ENCODE measurements around the gene CCHCR1.

Gene CCHCR1

DNA sequence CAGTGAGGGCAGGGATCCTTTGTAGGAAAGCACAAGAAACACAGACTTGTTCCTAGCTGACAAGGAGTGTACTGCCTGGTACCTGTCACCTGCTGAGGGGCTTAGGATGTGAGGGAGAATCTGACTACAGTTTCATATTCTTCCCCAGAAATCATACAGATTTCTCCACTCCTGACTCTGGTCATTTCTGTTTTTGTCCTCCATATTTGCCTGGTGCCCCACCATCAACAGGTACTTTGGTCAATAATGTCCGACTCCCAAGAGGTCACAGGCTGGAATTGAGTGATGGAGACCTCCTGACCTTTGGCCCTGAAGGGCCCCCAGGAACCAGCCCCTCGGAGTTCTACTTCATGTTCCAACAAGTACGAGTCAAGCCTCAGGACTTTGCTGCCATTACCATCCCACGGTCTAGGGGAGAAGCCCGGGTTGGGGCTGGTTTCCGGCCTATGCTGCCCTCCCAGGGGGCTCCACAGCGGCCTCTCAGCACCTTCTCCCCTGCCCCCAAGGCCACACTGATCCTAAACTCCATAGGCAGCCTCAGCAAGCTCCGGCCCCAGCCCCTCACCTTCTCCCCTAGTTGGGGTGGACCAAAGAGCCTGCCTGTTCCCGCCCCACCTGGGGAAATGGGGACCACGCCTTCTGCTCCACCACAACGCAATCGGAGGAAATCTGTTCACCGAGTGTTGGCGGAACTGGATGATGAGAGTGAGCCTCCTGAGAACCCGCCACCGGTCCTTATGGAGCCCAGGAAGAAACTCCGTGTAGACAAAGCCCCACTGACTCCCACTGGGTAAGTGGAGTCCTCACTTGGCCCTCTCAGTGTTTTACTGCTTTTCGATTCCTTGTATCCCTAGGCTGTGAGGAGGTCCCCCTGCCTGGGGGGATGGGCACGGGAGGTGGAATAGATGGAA is 3.9 kb upstream of the CCHCR1 start:
- no peak for DNase-seq

DNA sequence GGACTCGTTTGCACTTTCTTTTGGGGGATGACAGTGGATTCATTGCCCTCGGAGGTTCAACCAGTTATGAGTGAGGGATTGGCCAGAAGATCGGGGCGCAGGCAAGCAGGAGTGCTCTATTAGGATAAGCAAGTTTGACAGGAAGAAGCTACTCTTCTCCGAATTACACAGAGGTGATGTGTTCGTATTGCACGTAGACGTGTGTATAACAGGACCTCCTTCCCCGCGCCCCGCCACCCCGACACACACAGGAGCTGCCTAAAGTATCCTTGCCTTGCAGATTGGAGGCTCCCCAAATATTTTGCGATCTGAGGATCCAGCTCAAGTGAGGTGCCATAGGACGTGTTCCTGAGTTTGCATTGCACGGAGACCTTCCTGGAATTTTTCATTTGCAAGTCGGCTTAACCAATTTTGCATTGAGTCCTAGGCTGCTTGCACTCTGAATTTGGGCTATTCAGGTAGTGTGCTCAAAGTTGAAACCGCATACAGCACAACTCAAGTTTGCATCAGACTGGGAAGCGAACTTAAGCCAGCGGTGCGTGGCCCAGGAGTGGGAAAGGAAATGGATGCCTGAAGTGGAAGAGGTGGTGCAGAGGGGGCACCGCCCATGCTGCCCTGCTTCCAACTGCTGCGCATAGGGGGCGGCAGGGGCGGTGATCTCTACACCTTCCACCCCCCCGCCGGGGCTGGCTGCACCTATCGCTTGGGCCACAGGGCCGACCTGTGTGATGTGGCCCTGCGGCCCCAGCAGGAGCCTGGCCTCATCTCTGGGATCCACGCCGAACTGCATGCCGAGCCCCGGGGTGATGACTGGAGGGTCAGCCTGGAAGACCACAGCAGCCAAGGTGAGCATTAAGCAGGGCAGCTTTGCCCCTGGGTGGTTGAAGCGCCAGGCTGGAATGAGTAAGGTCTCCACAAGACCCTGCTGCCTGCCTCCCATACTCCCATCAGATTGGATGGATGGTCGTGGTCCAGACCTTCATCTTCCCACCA is 1.6 kb upstream of the CCHCR1 start:
- DNase-seq: no peak

DNA sequence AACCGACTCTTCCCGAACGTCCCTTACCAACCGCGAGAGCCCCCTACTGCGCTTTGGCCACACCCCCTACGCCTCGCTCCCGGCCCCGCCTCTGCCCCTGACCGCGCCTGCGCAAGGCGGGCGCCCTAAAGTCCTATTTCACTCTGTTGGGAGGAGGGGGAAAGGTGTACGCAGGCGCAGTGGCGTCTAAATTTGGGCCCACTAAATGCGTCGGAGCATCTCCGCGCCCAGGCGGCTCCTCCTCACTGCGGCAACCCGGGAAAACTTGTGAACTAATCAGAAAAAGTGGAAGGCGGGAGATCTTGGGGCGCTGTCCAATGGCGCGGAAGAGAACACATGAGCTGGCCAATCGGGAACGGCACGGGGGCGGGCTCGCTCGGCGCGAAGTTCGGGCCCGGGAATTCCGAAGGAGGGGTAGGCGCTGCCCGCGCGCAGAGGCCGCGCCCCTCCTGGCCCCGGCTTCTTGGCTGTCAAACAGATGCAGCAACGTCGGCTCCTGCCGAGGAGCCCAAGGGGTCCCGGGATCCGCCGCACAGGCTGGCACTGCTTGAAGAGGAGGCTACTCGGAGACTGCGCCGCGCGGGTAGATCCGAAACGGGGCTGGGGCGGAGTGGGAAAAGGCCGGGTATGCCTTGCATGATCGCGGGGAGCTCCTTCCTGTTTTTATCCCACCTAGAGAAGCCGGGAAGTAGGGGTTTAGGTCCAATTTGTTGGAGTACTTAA is 699 bp upstream of the CCHCR1 start, which contains the start of gene TCF19:
TCF19 (plus strand) TSS at position 450 of the 723 bp plus-strand sequence. CDS start 881 bp downstream, outside the sequence.
- DNase-seq: peak; percentile 99

DNA sequence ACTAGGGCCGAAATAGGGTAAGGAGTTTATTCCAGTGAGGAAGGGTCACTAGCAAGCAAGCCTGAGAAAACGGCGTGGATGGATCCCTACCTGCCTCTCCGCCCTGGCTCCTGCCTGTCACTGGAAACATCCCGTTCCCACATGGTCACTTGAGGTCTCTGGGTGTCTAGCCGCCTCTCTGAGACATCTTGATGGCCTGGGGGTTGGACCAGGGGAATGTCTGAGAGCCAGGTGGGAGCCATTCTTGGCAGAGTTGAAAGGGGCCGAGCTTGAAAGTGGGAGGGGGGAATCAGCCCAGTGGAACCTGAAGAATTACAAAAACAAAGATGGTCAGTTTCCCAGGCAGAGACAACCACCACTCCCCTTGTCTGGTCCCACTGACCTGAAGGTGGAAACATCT is 961 bp downstream of the CCHCR1 start:
- no peak for DNase-seq

DNA sequence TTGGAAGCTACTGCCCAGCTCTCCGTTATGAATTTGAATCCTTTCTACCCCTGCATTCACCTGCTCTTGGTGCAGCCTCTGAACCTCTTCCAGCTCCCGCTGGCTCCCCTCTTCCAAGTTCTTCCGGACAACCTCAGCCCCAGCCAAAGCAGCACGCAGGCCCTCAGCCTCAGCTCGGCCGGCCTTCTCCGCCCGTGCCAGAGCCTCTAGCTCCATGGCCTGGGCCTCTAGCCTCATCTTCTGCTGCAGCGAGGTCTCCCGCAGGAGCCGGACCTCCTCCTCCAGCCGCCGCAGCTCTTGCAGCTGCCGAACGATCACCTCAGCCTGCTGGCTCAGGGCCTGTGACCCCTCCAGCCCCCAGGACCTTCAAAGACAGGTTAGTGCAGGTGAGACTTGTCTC is 3.2 kb downstream of the CCHCR1 start:
- no peak for DNase-seq

DNA sequence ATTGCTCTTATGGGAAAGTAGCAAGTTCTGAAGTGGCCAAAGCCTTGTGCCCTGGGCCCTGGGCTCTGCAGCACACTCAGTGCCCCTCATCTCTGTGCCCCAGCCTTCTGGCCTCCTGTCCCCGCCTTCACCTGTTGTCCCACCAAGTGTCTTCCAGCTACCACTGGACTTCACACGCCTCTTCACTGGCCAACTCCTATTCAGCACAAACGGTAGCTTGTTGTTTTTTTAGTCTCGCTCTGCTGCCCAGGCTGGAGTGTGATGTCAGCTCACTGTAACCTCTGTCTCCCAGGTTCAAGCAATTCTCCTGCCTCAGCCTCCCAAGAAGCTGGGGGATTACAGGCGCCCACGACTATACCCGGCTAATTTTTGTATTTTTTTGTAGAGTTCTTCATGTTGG is 4.8 kb downstream of the CCHCR1 start:
- no peak for DNase-seq

DNA sequence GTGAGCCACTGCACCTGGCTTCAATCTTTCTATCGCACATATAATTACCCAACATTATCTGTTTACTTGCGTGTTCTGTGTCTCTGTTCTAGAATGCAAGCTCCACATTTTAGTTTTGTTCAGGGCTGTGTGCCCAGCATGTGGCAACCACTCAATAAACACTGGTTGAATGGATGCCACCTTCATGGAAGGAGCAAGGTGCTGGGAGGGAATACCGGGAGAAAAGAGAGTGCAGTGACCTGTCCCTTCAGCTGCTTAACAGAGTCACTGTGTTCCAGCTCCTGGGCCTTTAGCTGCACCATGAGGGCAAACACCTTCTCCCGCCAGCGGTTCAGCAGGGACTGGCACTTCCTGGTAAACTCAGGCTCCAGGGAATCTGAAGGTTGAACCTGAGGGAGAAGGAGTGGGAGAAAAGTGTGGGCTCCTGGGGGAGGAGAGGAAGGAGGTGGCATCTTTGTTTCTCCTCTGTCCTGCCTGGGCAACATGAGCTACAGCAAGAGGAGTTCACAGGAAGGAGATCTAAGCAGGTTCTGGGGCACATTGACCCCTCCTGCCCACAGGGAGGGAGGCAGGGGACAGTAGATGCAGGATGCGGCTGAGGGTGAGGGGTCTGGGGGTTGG is 7.7 kb downstream of the CCHCR1 start:
- no peak for DNase-seq

DNA sequence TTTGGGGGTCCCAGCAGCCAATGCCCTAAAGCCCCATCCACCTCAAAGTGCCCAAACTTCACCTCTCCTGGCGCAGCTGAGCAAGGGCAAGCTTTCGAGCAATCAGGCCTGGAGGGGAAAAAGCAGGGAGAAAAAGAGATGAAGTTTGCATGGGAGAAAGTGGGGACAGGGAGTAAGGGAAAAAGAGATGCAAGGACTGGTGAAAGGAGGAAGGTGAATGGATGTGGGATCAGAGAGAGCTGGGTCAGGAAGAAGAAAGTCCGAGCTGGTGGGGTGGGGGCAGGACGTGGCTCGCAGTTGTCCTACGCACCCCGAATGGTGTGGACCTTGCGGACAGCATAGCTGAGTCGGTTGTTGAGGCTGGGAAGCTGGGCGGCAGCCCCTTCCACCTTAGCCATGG is 12.2 kb downstream of the CCHCR1 start:
- no peak for DNase-seq

DNA sequence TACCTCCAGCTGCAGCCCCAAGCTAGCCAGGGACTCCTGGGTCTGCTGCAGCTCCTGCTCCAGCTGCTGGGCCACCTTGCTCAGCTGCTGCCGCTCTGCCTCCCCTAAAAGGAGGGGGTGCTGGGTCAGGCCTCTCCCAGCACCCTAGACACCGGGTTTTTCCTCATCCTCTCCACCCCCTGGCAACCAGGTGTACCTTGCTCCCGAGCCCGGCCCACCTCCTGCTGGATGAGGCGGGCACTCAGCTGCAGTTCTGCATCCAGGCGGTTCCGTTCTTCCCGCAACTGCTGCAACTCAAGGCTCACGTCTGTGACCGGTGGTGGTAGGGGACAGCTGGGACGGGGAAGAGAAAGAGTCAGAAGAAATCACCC is 12.6 kb downstream of the CCHCR1 start:
- DNase-seq: no peak

DNA sequence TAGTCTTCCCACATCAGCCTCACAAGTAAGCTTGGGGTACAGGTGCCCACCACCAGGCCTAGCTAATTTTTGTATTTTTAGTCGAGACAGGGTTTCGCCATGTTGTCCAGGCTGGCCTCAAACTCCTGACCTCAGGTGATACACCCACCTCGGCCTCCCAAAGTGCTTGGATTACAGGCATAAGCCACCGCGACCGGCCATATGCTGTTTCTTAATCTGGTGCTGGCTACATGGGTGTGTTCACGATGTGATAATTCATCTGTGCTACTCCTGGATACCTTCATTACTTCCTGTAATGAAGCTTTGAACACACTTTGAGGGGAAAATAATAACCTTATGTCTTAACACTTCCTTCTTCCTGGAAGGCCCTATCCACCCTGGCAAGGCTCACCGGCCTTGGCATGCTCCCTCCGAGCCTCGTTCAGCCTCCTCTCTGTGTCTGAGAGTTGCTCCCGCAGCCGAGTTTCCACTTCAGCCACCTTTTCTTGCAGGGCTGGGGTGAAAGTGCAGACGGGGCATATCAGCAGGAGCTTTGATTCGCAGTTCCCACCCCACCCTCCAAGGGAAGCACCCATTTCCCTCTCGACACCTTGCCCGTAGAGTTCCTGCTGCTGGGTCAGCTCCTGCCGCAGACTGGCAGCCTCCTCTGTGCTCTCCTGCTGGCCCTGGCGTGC is 13.2 kb downstream of the CCHCR1 start:
- DNase-seq: no peak

DNA sequence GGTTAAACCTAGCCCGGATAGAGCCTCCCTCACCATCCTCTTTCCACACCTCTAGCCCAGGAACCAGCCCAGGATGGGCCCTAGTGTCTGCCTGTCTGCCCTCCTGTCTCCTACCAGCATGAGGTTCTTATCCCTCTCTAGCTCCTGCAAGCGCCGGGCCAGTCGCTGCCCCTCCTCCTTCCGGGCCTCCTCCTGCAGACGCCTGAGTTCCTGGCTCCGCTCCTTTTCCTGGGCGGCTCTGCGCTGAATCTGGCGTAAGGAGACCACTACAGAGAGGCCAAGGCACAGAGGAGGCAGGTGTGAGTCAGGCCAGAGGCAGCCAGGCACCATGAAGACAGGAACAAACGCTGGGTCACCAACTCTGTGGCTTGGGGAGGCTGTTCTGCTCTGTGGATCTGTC is 14.5 kb downstream of the CCHCR1 start:
- DNase-seq: no peak

DNA sequence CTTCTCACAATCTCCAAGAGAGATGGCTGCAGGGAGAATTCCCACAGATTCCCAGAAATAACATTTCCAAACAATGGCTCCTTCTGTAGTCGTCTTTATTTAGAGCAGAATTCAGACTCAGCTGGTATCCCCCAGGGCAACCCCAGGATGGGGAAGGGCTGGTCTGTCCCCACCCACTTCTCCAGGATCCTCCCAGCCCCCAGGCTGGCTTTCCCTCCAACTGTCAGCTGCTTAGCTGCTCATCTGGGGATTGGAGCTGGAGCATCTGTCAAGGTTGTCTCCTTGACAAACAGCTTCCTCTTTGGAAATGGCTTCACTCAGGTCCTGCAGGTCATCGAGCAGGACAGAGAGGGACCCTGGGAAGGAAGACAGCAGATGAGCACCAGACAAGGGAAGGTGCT is 15.2 kb downstream of the CCHCR1 start:
- DNase-seq: no peak

DNA sequence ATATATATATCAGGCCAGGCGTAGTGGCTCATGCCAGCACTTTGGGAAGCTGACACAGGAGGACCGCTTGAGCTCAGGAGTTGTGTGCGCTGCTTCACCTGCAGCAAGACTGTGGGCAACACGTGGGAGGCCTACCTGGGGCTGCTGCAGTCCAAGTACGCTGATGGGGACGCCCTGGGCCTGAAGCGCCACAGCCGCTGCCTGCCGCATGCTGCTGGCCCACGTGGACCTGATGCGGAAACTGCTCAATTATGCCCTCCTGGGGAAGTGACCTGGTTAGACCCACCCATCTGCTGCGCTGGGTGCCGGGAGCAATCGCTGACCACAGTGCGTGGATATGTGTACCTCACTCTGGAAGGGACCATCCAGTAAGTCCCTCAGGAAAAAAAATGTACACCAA is 17.0 kb downstream of the CCHCR1 start:
- no peak for DNase-seq

DNA sequence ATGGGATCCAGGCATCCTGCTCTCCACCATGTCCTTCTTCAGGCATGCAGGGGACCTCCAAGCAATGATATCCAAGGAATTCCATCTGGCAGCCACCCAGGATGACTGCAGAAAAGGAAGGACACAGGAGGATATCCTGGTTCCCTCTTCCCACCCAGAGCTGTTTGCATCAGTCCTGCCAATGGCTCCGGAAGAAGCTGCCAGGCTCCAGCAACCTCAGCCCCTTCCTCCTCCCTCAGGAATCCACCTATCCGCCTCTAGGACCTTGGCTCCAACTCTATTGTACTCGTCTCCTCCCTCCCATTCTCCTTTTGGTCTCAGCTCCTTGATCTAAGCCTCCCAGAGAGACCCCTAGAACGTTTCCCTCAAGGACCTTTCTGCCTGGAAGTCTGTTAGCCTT is 18.0 kb downstream of the CCHCR1 start:
- DNase-seq: no peak

DNA sequence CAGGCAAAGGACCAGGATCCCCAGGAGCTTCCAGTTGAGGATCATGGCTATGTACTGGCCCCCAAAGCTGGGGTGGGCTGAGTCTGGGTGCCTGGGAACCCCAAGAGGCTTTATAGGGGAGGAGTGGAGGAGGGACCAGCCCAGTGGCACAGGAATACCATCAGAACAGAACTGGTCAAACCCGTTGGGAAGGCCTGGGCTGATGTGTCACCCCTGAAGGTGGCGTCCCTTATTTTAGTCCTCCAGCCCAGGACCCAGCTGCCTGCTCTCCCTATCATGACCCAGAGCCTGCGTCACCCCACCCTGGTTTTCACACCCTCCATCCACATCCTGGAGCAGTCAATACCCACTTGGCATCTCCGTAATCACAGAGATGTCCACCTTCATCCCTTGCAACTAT is 18.6 kb downstream of the CCHCR1 start, which contains the start of gene PSORS1C2:
PSORS1C2 (minus strand) TSS at position 85 of the 400 bp plus-strand sequence; CDS start at position 45, 40 bp downstream.
- no peak for DNase-seq

DNA sequence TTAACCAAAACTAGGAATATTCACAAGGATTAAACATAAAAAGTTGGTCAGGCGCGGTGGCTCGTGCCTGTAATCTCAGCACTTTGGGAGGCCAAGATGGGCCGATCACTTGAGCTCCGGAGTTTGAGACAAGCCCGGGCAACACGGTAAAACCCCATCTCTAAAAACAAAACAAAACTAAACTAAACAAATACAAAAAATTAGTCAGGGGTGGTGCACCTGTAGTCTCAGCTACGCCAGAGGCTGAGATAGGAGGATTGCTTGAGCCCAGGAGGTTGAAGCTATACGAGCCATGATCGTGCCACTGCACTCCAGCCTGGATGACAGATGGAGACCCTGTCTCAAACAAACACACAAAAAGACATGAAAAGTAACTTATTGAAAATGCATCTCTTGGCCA is 21.9 kb downstream of the CCHCR1 start:
- no peak for DNase-seq

DNA sequence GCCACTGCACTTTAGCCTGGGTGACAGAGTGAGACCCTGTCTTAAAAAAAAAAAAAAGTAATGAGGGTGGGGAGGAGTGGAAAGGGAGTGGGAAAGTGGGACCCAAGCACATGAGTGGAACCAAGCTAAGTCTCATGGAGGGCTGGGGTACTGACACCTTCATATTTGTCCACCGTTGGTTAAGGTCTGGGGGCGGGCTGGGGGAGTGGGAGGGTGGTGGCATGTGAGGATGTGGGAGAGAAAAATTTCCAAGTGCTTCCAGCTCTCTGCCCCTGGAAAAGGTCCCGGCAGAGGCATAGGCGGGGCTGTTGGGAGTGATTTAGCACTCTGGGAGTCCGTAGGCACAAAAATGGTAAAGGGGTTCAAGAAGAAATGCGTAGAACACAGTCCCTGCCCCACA is 24.8 kb downstream of the CCHCR1 start:
- DNase-seq: no peak

DNA sequence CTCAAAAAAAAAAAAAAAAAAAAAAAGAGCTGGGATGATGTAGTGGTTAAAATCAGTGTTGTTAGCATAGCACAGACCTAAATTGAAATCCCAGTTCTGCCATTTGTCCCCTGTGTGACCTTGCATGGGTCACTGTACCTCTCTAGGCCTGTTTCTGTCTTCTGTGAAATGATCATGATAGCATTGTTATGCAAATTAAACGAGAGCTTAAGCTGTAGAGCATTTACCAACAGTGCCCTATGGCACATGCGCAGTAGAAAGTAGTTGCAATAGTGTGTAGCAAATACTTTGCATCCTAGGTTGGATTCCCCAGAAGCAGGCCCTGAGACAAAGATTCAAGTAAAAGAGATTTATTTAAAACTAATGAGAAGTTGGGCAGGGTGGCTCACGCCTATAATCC is 26.0 kb downstream of the CCHCR1 start:
- no peak for DNase-seq

DNA sequence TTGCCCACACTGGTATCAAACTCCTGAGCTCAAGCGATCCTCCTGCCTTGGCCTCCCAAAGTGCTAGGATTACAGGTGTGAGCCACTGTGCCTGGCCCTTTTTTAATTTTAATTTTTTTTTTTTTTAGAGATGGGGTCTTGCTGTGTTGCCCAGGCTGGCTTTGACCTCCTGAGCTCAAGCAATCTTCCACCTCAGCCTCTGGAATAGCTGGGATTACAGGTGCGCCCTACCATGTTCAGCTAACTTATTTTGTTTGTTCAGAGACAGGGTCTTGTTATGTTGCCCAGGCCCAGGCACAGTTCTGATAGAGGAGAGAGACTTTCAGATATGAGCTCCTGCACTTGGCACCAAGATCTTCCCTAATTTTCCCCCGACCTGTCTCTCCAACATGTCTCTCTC is 26.9 kb downstream of the CCHCR1 start:
- DNase-seq: no peak

DNA sequence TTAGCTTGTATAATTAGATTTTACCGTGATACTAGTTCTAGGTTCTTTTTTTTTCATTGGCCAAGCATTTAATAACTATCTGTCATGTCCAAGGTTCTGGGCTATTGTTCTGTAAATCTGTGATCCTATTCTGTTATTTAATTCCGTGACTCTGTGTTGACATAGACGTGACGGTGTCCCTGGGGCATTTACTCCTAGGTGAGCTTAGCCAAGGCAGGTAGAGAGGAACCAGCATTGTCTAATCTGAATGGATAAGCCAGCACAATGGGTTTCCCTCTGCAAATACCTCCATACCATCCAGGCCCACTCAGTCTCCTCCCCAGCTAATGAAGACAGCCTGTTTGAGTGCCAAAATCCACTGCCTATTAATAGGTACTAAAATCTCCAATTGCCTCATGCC is 28.5 kb downstream of the CCHCR1 start:
- no peak for DNase-seq

DNA sequence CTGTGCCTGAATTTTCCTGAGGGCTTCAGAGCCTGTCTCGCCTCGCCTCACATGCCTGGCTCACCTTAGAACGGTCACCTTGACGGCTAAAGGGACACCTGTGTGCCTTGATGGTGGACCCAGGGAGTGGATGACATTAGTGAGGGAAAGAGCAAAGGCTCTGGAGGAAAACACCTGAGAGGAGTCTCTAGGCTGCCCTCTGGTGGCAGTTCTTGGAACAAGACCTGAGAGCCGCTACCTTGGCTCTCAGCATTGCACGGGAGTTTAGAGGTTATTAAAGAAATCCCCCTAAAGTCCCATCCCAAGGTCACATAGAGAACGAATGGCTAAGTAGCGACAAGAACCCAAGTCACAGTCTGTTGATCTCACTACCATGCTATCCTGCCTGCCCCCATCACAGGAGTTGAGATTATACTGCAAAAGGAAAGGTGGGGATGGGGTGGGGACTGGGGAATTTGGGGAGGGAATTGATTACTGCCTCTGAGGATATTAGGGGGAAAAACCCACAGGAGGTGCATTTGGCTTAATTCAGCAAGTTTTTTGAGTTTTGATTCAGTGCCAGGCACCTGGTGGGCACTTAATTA is 29.4 kb downstream of the CCHCR1 start:
- no peak for DNase-seq

All from NCI-H446 treated with DMSO at 0.1 percent for 48 hours (cell line).